AG04450 (cell line): Measurements from ENCODE around the gene PHF20. TPM values are rescaled to one million over a fixed set of nuclear protein-coding genes. Genes with fewer than 3 reads are reported as not detected.

ENCODE experiments used
- CTCF ChIA-PET: fragments of 300-600, 350-600 bp; formaldehyde crosslinking; extraction: SDS; loops from one replicate; lab custom pipeline; 2022; ENCODE audit warnings: antibody characterized with exemption, inconsistent platforms; lab: Charles Lee
- POLR2A ChIA-PET: fragments of 350-600 bp; formaldehyde crosslinking; extraction: SDS; loops from one replicate; lab custom pipeline; 2021; ENCODE audit warnings: antibody characterized with exemption, inconsistent platforms; lab: Yijun Ruan, JAX
- DNase-seq: peaks from one replicate; pipeline ENCODE4 v3.0.0-alpha.2; 2011; ENCODE audit warnings: low read depth, low spot score
- H3K27ac ChIP-seq: one replicate; pipeline ENCODE4 v1.5.1; 2012; ENCODE audit warnings: low read depth, low read length, control low read depth
- H3K27me3 ChIP-seq: one replicate; pipeline ENCODE4 v1.6.0; 2012; ENCODE audit warnings: low read length; ENCODE audit not compliant: control insufficient read depth, insufficient read depth
- H3K4me3 ChIP-seq: 2 replicates; pipeline ENCODE4 v1.5.1; 2011; ENCODE audit warnings: mild to moderate bottlenecking, low read depth, low read length, control low read depth
- H3K9me3 ChIP-seq: 2 replicates; pipeline ENCODE4 v1.5.1; 2012; ENCODE audit warnings: low read length; ENCODE audit not compliant: control insufficient read depth, insufficient read depth
- polyA plus RNA-seq: library from polyadenylated mRNA; depleted of rRNA; stranded (reverse); fragments of >200 nt; gene quantifications from 2 replicates; pipeline ENCODE4 v1.2.3, GENCODE V29; 2011
- TF ChIP-seq, protein P1 (sequence below): IDR thresholded peaks from 2 replicates; pipeline ENCODE4 v1.5.1; 2011; ENCODE audit warnings: low read depth, low read length, control low read depth, inconsistent platforms

Gene PHF20
- polyA plus RNA-seq, 1 experiment = 30.6 TPM

DNA sequence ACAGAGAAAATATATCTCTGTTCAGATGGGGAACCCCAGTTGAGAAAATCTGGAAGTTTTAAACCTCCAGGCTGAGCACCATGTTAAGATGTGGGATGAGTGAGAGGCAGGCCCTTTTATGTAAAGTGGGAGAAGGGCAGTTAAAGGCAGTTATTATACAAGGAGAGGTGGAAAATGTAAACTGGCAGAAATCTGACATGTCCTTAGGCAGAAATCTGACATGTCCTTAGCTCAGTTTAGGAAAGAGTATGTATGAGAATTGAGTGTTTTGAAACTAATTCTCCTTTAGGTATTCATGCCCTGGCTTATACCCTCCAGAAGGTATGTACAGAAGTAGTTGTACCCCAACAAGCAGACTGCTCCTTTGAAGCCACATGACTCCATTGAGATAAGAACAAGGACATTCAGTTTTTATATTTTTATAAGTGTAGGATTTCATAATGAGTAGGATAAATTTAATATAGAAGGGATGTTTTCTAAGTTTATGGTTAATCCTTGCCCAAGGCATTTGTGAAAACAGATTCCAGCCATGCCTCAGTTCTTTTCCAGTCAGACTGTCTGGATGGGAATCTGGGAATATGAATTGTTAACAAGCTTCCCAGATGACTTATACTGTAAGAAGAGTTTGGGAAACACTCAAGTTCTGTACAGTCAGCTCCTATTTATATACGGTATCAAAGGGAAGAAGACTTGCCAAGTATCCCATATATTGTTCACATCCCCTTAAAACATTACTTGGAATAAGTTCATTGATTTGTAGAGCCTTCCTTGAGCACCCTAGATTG is 94.8 kb downstream of the PHF20 start:
- Histone ChIP-seq H3K9me3 (no peaks in the 10 kb centered on the region), H3K4me3 (no peak overlapping the region), H3K27me3 (no peaks in the 10 kb centered on the region), H3K27ac (no peak overlapping the region)
- TF ChIP-seq, protein P1, sequence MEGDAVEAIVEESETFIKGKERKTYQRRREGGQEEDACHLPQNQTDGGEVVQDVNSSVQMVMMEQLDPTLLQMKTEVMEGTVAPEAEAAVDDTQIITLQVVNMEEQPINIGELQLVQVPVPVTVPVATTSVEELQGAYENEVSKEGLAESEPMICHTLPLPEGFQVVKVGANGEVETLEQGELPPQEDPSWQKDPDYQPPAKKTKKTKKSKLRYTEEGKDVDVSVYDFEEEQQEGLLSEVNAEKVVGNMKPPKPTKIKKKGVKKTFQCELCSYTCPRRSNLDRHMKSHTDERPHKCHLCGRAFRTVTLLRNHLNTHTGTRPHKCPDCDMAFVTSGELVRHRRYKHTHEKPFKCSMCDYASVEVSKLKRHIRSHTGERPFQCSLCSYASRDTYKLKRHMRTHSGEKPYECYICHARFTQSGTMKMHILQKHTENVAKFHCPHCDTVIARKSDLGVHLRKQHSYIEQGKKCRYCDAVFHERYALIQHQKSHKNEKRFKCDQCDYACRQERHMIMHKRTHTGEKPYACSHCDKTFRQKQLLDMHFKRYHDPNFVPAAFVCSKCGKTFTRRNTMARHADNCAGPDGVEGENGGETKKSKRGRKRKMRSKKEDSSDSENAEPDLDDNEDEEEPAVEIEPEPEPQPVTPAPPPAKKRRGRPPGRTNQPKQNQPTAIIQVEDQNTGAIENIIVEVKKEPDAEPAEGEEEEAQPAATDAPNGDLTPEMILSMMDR = no peak
- POLR2A ChIA-PET = no interaction called here
- no peak for DNase-seq
- CTCF ChIA-PET = interaction anchor here (1.0 kb wide), 1 partner anchor 153 kb away, joined by 7 read pairs; no protein-coding TSS in a partner anchor

- ChIA-PET CTCF (no interaction called here), POLR2A (interaction anchor here (1.0 kb wide), 1 partner anchor 14 kb away, joined by 3 read pairs; no protein-coding TSS in a partner anchor)
- Histone ChIP-seq H3K9me3 (no peaks in the 10 kb centered on the region), H3K27me3 (no peaks in the 10 kb centered on the region), H3K27ac (no peak overlapping the region), H3K4me3 (no peak overlapping the region)
- no peak for DNase-seq
- TF ChIP-seq, protein P1 = no peak
Measured at GRCh38 chr20:35870541-35871258, 98.9 kb downstream of the PHF20 start.

DNA sequence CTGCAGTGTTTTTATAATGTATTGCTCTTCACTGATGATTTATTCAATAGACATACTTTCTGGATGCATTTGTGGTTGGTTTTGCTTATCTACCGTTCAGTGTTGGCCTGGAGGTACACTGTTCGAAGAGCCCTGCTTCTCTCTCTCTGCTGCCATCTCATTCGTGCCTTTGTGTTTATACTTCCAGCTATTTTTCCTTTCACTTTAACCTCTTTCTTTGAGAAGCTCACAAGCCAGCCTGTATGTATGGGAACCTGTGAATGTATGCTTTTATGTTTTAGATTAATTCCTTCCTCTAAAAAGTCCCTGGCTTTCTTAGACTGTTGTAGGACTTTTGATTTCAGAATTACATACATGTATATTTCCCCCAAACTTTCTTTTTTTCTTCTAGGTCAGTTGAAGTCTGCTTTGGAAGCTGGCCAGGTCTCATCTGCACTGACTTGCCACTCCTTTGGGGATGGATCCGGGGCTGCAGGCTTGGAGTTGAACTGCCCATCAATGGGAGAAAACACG is 99.5 kb downstream of the PHF20 start:
- ChIA-PET CTCF (no interaction called here), POLR2A (interaction anchor here (1.0 kb wide), 1 partner anchor 13 kb away, joined by 3 read pairs; no protein-coding TSS in a partner anchor)
- H3K4me3 ChIP-seq = peak overlapping the region; percentile 0; the same call in 1 of the 2 replicates
- H3K27ac ChIP-seq = no peak overlapping the region
- H3K9me3 ChIP-seq = no peaks in the 10 kb centered on the region
- TF ChIP-seq, protein P1 = no peak
- DNase-seq = no peak
- H3K27me3 ChIP-seq = no peaks in the 10 kb centered on the region

GRCh38 chr20:35876033-35876320 is 104.2 kb downstream of the PHF20 start:
- H3K9me3 ChIP-seq = no peaks in the 10 kb centered on the region
- TF ChIP-seq, protein P1 = no peak
- no peak overlapping the region for H3K4me3 ChIP-seq
- no peaks in the 10 kb centered on the region for H3K27me3 ChIP-seq
- CTCF ChIA-PET = interaction anchor here (0.5 to 0.9 kb wide), 2 partner anchors 31 to 32 kb away, joined by 3 to 5 read pairs; no protein-coding TSS in a partner anchor
- DNase-seq = no peak
- H3K27ac ChIP-seq = no peak overlapping the region
- POLR2A ChIA-PET = interaction anchor here (1.0 to 2.3 kb wide), 2 partner anchors 8 to 134 kb away, joined by 3 to 8 read pairs; partner anchors contain the start of gene RBM39
